MV-4-11 (cell line): Measurements from ENCODE around the gene MUC6.

Source experiments
- DNase-seq: peaks from one replicate; lab custom pipeline; 2025; lab: John Stamatoyannopoulos, UW

MUC6 gene

GRCh38 chr11:1072116-1072820 is 35.8 kb upstream of the MUC6 start:
- DNase-seq: no peak

GRCh38 chr11:1071571-1072115 is 35.1 kb upstream of the MUC6 start:
- DNase-seq: no peak

DNA sequence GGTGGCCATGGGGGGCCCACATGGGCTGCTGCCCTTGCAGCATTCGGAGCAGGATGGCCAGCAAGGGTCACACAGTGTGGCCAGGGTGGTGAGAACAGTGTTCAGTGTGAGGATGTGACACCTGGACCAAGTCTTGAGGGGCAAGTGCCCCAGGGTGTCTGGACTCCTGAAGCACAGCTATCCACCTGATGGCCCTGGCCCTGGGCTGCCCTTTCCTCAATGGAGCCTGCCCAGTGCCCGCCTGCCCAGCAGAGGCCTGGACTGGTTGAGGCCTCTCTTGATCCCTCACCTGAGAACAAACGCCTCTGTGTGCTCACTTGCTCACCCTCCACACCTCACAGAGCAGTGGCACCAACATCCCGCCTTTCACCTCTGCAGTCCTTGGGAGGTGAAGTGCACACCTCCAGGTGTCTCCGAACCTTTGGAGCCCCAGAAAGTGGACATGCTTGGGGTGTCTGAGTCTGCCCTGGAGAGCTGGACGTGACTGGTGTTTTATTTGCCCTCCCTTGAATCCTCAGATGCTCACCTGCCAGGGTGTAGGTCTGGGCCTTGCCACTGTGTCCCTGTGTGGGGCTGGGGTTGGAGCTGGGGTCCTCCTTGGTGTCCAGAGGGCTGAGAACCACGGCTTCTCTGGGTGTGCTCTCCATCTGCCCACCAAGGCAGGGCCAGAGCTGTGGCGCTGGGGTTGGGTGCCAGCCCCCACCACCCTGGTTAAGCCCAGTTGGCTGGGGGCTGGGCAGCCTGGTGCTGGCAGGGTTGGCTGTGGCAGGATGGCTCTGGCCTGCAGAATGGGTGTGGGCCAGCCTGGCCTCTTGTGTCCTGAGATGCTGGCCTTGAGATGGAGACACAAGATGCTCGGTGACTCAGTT is 34.3 kb upstream of the MUC6 start:
- DNase-seq: no peak

- no peak for DNase-seq
Measured at GRCh38 chr11:1069740-1070139, 33.2 kb upstream of the MUC6 start.

DNA sequence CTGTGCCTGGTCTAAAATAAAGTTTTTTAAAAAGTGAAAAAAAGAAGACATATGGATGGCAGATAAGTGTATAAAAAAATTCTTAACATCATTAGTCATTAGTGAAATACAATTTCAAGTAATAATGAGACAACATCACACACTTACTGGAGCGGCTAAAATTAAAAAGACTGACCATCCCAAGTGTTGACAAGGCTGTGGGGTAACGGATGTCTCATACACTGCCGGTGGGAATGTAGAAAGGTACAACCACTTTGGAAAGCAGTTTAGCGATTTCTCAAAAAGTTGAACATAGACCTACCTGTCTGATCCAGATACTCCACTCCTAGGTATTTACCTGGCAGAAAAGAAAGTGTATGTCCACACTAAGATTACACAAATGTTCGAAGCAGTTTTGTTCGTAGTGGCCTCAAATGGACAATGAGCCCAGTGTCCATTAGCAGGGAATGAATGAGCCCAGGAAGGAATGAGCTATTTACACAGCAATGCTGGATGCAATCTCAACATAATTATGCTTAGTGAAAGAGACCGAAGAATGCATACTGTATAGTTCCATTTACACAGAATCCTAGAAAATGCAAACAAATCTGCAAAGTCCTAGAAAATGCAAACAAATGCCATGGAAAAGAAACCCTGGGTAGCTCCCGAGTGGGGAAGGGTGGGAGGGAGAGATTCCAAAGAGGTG is 31.4 kb upstream of the MUC6 start:
- no peak for DNase-seq

DNA sequence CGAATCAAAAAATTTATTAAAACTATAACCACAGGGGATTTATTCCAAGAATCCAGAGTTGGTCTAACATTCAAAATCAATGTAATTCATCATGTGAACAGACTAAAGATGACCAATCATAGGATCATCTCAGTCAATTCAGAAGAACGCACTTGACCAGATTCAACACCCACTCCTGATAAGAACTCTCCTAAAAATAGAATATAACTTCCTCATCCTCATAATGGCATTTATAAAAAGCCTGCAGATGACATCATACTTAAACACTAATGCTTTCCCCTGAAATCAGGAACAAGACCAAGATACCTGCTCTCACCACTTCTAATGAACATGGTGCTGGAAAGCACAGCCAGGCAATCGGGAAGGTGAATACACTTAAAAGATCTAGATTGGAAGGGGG is 27.6 kb upstream of the MUC6 start:
- DNase-seq: peak; percentile 73

- DNase-seq: no peak
Measured at GRCh38 chr11:1062075-1062820, 25.7 kb upstream of the MUC6 start.

- DNase-seq: no peak
Measured at GRCh38 chr11:1060852-1061616, 24.5 kb upstream of the MUC6 start.

DNA sequence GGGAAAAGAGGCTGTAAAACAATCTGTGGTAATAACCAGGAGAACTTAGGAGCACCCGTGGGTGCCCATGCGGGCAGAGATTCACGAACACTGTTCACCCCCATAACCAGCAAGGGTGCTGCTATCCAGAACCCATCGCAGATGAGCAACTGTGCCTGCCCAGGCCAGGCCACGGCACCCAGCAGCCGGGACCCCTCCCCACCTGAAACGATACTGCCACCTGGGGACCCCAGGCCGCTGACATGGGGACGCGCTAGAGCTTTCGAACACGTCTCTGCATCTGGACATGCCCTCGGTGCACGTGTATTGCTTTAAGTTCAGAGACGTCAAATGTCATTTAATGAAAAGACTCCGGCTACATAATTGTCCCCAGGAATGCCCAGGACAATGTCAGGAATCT is 23.9 kb upstream of the MUC6 start:
- no peak for DNase-seq

GRCh38 chr11:1059759-1060158 is 23.2 kb upstream of the MUC6 start:
- DNase-seq: no peak

DNA sequence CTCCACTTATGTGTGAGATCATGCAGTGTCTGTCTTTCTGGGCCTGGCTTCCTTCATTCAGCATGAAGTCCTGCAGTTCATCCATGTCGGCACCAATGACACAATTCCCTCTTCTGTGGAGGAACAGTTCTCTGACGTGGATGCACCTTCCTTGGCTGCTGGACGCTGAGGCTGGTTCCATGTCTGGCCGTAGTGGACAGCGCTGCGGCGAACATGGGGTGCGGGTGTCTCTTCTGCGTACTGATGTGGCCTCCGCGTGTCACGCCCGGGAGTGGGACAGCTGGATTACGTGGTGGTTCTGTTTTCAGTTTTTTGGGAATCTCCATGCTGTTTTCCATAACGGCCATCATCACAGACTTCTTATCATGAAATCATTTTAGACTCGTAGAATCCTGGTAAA is 21.3 kb upstream of the MUC6 start:
- DNase-seq: no peak

DNA sequence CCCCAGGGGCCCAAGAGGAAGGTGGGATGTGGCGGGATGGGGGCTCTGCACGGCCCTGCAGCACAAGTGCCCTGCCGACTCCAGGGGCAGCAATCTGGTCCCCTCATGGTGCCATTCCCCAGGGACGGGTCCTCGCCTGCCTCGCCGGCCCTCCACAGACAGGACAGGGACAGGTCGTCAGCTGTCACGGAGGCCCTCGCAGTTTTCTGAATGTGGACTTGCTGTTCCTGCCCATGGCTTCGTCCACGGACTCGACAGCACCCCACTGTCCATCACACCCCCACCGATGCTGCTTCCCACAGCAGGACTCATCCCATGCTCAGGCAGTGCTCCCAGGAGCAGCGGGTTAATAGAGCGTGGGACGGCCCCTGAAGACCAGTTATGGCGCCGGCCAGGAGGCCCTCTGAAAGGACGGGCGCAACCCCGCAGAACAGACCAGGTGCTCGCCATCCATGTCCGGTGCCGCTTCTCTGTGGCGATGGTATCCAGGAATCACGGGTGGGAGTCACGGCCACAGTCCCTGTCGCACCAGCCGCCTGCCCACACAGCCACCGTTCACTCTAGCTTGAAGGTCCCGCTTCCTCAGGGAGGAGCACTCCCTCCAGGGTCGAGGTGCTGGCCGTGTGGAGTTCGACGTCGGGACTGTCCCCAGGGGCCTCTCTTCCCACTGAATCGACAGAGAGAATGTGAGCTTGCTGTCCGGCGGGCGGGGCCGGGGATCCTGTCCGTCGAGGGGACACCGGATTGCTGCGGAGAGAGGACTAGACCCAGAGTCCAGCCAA is 19.7 kb upstream of the MUC6 start:
- DNase-seq: no peak

DNA sequence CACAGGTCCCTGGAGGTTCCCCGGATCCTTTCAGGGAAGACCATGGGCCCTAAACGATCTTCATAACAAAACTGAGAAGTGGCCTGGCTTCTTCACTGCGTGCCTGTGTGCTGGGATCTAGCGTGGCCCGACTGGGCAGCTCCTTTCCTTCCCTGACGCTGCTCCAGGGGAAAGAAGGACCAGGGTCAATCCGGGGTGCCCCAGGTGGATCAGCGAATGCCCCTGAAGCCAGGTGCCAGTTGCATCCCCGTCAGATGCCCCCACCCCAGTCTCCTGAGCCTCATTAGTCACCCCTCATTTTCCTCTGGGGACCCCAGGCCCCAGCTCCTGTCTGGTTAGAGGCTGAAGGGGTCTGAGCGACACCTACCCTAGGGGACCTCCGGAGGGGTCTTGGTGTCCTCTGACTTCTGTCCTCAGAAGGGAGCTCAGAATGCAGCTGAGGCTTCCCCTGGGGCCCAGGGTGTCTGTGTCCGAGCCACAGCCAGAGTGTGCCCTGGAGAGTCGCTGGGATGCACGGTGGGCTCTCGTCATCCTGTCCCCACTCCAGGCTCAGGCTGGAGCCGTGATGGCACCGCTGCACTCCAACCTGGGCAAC is 18.7 kb upstream of the MUC6 start:
- DNase-seq: no peak

DNA sequence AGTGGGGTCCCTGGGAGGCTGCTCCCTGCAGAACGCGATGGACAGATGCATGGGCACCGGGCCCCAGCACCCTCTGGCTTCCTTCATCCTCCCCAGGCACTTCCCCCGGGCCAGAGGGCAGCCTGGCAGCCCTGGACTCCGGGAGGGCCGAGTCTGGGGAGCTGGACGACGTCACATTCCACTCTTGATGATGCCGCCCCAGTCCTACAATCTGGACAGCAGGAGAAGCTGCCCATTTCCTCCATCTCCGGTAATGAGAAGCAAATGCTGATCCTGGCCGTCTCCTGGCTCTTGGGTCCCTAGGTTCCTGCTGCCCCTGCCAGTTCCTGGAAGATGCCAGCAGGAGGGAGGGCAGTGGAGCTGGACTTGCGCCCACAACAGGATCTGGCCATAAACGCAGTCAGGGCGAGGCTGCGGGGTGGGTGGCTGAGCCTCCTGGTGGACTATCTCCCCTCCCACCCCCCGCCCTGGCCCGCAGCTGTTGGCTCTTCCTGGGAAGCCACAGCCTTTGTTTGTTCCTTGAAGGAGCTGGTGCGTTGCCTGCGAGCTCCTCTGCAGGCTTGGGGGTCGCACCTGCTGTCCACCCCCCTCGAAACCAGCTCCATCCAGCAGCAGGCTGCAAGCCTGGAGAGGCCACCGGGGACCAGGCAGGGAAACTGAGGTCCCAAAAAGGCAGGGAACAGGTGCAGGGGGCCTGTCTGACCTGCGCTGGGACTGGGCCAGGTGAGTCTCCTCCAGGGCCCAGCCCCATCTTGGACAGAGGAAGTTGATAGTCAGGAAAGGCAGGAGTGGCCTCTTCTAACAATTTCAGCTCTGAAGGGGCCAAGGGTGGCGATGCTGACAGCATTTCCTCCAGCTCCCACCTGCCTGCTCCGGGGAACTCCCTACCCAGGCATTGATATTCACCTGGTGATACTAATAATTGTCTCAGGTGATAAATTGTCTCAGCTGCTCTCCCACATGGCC is 17.9 kb upstream of the MUC6 start:
- DNase-seq: no peak

DNA sequence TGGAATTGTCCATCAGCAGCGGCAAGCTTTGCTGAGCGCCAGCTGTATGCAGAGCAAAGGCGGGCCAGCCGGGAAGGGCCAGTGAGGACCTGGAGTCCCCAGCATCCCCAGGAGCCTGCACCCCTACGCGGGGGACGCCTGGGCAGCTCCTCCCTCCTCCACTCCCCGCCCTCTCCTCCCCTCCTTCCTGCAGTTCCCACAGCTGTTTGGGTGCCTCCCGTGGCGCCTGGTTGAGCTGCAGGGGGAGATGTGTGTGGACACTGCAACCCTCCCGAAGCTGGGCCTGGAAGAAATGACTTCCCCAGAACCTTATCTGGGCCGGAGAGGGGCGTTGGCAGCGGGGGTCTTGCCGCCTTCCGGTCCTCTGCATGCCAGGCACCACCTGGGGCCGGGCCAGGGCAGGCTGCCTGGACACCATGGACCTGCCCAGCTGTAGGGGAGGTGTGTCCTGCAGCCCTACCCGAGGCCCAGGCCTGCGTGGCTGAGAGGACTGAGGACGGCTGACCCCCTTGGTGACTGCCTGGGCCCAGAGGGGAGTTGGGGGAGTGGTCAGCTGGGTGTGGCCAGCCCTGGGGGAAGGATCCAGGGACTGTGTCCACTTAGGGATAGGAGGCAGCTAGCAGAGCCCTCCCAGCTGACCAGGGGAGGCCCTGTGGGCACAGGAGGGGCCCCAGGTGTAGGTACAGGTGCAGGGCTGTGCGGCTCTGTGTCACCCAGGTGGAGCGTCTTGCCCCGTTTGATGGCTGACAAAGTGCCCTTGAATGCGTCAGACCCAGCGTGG is 16.8 kb upstream of the MUC6 start:
- no peak for DNase-seq

DNA sequence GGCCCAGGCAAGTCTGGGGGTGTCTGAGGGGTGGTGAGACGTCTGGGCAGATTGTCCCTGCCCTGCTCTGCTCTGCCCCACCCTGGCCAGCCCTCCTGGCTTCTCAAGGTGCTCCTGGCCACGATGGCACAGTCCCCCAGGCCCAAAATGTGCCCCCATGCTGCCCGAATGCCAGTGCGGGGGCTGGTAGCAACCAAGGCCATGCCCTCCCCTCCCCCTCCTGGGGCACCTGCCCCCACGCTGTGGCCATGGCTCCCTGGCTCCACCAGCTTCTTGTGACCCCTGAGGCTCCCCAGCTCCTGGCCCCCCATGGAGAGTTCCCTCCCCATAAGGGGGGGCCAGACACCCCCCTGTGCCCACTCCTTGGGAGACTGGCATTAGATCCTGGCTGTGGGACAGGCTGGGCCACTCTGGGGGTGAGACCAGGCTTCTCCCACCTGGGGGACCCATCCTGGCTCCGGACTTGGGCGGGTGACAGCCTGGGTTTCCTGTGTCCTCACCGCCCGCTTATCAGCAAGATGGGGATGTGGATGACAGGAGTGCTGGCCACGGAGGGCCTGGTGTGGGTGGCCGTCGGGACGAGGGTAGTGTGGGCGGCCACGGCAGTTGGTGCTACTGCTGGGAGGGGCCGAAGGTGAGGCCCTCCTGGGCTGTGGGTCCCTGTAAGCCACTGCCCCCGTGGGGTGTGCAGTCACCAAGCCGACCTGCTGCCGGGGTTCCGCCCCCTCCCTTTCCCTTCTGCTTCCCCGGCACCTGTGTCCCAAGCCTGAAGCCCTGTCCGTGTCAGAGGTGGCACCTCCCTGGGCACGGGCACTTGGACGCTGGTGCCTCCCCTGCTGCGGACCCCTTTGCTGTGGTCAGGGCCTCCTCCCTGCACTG is 15.9 kb upstream of the MUC6 start:
- DNase-seq: no peak
